HL-60 (cell line): Measurements from ENCODE around the gene NMNAT2.

Experiments
- DNase-seq, 2 experiments: peaks; one replicate each; pipeline ENCODE4 v3.0.0-alpha.2; 2010 to 2020; ENCODE audit warnings: low read depth in 1 of 2, low spot score in 1 of 2
- H3K27ac ChIP-seq: fragments of 250-450 bp; sonication (Bioruptor Pico); replicated peaks from 2 replicates; pipeline ENCODE4 v1.5.1; 2020; ENCODE audit warnings: mild to moderate bottlenecking, moderate library complexity
- H3K27me3 ChIP-seq: fragments of 250-450 bp; sonication (Bioruptor Pico); 2 replicates; pipeline ENCODE4 v1.5.1; 2021; ENCODE audit warnings: mild to moderate bottlenecking, moderate library complexity; ENCODE audit not compliant: insufficient read depth, poor library complexity, severe bottlenecking
- H3K4me3 ChIP-seq: replicated peaks from 2 replicates; pipeline ENCODE4 v1.5.1; 2011; ENCODE audit warnings: mild to moderate bottlenecking, control low read depth, low read length; ENCODE audit not compliant: insufficient read depth
- GABPA ChIP-seq: IDR thresholded peaks from 2 replicates; pipeline ENCODE4 v1.6.1; 2012; ENCODE audit warnings: low read depth
- POLR2AphosphoS5 ChIP-seq: IDR thresholded peaks from 2 replicates; pipeline ENCODE4 v1.6.1; 2012; ENCODE audit warnings: low read depth
- SPI1 ChIP-seq: IDR thresholded peaks from 2 replicates; pipeline ENCODE4 v1.6.1; 2012; ENCODE audit warnings: low read depth, mild to moderate bottlenecking, borderline replicate concordance
- TF ChIP-seq, protein P1 (sequence below): IDR thresholded peaks from one replicate; pipeline ENCODE4 v1.5.1; 2011; ENCODE audit warnings: low read length, control low read depth, inconsistent platforms; ENCODE audit not compliant: insufficient read depth
- TF ChIP-seq, protein P2 (sequence below): IDR thresholded peaks from 2 replicates; pipeline ENCODE4 v1.6.1; 2012; ENCODE audit warnings: low read depth; ENCODE audit not compliant: insufficient replicate concordance

The NMNAT2 gene

DNA sequence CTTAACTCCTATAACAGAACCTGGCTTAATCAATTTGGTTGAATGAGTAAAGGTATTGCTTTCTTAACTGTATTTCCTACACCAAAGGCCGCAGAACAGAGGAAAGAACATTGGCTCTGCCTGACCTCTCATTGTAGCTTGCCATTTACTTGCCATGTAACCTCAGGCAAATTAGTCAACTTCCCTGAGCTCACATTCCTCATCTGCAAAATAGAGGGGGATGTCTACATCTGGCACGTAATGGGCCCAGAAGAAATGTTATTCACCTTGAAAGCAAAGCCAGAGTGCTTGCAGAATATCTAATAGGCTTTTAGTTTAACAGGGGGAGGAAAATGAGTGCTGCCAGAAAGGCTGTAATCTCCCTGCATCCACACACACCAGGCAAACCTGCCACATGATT lies 187.8 kb downstream of the NMNAT2 start:
- H3K27ac ChIP-seq: no peak overlapping the region
- TF ChIP-seq SPI1 (no peak), GABPA (no peak), POLR2AphosphoS5 (no peak)
- TF ChIP-seq, protein P1, sequence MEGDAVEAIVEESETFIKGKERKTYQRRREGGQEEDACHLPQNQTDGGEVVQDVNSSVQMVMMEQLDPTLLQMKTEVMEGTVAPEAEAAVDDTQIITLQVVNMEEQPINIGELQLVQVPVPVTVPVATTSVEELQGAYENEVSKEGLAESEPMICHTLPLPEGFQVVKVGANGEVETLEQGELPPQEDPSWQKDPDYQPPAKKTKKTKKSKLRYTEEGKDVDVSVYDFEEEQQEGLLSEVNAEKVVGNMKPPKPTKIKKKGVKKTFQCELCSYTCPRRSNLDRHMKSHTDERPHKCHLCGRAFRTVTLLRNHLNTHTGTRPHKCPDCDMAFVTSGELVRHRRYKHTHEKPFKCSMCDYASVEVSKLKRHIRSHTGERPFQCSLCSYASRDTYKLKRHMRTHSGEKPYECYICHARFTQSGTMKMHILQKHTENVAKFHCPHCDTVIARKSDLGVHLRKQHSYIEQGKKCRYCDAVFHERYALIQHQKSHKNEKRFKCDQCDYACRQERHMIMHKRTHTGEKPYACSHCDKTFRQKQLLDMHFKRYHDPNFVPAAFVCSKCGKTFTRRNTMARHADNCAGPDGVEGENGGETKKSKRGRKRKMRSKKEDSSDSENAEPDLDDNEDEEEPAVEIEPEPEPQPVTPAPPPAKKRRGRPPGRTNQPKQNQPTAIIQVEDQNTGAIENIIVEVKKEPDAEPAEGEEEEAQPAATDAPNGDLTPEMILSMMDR: no peak
- TF ChIP-seq, protein P2, sequence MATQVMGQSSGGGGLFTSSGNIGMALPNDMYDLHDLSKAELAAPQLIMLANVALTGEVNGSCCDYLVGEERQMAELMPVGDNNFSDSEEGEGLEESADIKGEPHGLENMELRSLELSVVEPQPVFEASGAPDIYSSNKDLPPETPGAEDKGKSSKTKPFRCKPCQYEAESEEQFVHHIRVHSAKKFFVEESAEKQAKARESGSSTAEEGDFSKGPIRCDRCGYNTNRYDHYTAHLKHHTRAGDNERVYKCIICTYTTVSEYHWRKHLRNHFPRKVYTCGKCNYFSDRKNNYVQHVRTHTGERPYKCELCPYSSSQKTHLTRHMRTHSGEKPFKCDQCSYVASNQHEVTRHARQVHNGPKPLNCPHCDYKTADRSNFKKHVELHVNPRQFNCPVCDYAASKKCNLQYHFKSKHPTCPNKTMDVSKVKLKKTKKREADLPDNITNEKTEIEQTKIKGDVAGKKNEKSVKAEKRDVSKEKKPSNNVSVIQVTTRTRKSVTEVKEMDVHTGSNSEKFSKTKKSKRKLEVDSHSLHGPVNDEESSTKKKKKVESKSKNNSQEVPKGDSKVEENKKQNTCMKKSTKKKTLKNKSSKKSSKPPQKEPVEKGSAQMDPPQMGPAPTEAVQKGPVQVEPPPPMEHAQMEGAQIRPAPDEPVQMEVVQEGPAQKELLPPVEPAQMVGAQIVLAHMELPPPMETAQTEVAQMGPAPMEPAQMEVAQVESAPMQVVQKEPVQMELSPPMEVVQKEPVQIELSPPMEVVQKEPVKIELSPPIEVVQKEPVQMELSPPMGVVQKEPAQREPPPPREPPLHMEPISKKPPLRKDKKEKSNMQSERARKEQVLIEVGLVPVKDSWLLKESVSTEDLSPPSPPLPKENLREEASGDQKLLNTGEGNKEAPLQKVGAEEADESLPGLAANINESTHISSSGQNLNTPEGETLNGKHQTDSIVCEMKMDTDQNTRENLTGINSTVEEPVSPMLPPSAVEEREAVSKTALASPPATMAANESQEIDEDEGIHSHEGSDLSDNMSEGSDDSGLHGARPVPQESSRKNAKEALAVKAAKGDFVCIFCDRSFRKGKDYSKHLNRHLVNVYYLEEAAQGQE: no peak
- H3K4me3 ChIP-seq: no peak overlapping the region
- no peak for DNase-seq
- H3K27me3 ChIP-seq: no peaks in the 10 kb centered on the region

DNA sequence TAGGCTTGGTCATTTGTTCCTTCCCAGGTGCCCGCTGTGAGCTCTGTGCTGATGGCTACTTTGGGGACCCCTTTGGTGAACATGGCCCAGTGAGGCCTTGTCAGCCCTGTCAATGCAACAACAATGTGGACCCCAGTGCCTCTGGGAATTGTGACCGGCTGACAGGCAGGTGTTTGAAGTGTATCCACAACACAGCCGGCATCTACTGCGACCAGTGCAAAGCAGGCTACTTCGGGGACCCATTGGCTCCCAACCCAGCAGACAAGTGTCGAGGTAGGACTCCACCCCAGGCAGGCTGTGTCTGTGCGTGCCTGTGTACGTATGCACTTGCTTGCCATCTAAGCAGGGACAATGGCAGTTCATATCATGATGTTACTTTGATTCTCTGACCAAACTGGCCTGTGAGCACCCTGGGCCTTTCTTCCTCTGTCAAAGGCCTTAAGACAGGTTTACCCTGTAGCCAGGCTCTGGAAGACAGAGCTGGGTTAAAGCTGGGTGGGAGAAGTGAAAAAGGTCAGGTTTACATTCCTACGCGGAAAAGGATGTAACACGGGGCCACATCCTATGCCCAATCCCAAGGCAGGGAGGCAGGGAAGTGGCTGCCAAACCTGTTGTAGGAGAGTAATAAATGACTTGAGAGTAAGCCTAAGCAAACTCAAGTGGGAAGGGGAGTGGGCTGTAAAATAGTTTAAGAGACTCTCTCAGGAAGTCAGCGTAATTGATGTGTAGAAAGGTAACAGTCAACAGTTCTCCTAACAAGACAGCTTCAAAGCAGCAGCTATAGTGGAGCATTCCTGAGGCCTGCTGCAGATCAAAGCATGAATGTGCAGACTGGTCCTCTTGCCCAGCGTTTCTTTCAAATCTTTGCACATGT lies 189.6 kb downstream of the NMNAT2 start:
- no peak overlapping the region for H3K27ac ChIP-seq
- no peak for DNase-seq

DNA sequence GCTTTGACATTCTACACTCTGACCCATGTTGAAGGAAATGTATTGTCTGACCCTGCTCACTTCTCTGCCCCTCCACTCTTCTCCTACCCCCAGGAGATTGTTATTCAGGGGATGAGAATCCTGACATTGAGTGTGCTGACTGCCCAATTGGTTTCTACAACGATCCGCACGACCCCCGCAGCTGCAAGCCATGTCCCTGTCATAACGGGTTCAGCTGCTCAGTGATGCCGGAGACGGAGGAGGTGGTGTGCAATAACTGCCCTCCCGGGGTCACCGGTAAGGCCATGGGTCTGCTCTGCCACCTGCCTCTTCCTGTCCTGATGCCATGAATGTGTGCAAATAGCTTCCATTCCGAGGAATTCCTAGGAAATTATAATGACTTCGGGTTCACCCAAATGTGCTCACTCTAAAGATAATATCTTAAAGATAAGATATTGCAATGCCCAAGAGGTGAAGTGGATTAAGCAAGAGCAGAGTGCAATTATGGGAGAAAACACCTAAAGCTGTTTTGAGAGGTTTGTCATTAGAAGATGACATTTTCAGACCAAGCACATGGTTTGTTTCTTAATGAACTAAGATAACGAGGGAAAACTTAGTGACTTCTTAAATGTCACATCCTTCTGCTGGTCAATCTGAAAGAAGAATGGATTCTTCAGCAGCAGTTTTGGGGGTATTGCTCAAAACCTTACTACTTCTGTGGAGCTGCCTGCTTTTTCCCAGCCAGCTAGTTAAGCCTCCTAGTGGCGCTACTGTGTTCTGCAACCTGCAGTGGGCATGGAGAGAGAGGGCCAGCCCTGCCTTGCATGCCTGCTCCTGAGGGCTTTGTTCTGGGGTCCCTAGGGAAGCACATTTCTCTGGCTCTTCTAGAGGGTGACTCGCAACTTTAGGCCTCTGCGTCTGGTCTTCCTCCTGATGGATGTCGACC lies 190.5 kb downstream of the NMNAT2 start:
- DNase-seq: peak in 1 of 2 experiments; percentile 60
- Histone ChIP-seq H3K27ac (no peak overlapping the region), H3K4me3 (no peak overlapping the region), H3K27me3 (no peaks in the 10 kb centered on the region)
- TF ChIP-seq SPI1 (no peak), POLR2AphosphoS5 (no peak)
- TF ChIP-seq, protein P1: peak; percentile 73
- TF ChIP-seq, protein P2: no peak

More for the DNA sequence above, 189.6 kb downstream of the NMNAT2 start:
- Histone ChIP-seq H3K4me3 (no peak overlapping the region), H3K27me3 (no peaks in the 10 kb centered on the region)
- TF ChIP-seq GABPA (no peak), POLR2AphosphoS5 (no peak), SPI1 (no peak)
- TF ChIP-seq, protein P1: no peak
- TF ChIP-seq, protein P2: no peak
